NB4 (cell line): ENCODE results near the gene CRADD.

ENCODE experiments used
- DNase-seq: peaks from one replicate; pipeline ENCODE4 v3.0.0; 2010; ENCODE audit warnings: low read depth
- H3K4me3 ChIP-seq: one replicate; pipeline ENCODE4 v1.5.1; 2011; ENCODE audit warnings: mild to moderate bottlenecking, low read depth, low read length, moderate library complexity
- CTCF ChIP-seq: IDR thresholded peaks from one replicate; pipeline ENCODE4 v1.5.1; 2012; ENCODE audit warnings: low read depth, low read length
- MYC ChIP-seq: IDR thresholded peaks from 2 replicates; pipeline ENCODE4 v1.6.1; 2011; ENCODE audit warnings: low read depth, low read length
- POLR2A ChIP-seq: IDR thresholded peaks from 2 replicates; pipeline ENCODE4 v1.6.1; 2011; ENCODE audit warnings: mild to moderate bottlenecking; ENCODE audit not compliant: insufficient read length; ENCODE audit errors: extremely low read depth
- TF ChIP-seq, protein P1 (sequence below): IDR thresholded peaks from 2 replicates; pipeline ENCODE4 v1.6.1; 2011; ENCODE audit warnings: low read depth, low read length

CRADD gene

GRCh38 chr12:93886533-93887511 is 209.6 kb downstream of the CRADD start:
- no peak overlapping the region for H3K4me3 ChIP-seq
- no peak for DNase-seq
- TF ChIP-seq POLR2A = no peak
- TF ChIP-seq, protein P1, sequence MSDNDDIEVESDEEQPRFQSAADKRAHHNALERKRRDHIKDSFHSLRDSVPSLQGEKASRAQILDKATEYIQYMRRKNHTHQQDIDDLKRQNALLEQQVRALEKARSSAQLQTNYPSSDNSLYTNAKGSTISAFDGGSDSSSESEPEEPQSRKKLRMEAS = no peak
- no peak for TF ChIP-seq CTCF
- no peak for TF ChIP-seq MYC

DNA sequence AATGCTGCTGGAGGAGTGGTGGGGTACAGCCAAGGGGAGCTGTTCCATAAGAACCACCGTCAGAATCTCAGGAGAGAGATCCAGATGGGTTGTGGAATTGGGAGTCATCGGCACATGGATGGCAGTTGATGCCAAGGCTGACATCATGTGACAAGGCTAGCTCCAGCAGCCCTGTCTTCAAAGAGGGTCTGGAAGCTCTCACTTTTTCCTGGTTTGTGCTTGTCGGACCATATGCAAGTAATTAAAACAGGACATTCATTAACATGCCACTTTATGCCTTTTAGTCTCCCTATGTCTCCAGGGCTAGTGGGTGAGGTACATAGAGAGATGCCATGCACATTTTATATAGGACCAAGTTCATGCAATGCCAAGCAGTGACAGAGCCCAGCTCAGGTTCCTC is 211.8 kb downstream of the CRADD start:
- no peak overlapping the region for H3K4me3 ChIP-seq
- DNase-seq = no peak
- TF ChIP-seq CTCF (no peak), MYC (no peak), POLR2A (no peak)
- TF ChIP-seq, protein P1 = no peak

GRCh38 chr12:93889516-93890212 is 212.5 kb downstream of the CRADD start:
- H3K4me3 ChIP-seq = no peak overlapping the region
- peak; percentile 42 for DNase-seq
- TF ChIP-seq, protein P1 = no peak
- no peak for TF ChIP-seq POLR2A

GRCh38 chr12:93892423-93893268 is 215.5 kb downstream of the CRADD start:
- no peak for TF ChIP-seq CTCF
- TF ChIP-seq POLR2A = no peak
- TF ChIP-seq, protein P1 = no peak
- no peak for TF ChIP-seq MYC
- no peak overlapping the region for H3K4me3 ChIP-seq
- no peak for DNase-seq

DNA sequence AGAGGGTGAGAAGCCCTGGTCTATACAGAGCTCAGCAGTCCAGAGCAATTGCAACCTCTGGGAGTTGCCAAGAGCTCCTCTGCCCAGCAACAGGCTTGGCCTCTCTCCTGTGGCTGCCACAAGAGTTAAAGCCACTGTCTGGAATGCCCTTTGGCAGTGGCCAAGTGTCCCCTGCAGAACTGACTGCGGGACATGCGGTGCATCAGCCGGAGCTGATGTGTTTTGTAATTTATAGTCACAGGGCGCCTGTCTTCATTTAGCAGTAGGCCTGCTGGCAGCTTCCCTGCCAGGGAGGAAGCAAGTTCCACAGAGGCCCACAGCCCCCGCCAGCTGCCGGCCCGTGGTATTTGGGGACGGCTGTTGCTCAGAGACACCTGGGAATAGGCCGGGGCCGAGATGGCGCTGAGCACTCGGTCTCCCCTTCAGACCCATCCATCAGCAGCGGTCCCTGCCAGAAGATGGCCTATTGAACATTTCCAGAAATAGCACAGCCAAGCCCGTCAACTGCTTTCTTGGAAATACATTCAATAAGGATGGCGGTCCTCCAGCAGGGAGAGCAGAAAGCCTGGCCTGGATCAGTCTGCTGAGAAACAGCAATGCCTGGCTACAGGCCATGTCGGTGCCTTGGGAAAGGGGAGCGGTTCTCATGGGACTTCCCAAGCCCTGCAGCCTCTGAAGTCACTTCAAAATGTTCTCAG is 217.4 kb downstream of the CRADD start:
- H3K4me3 ChIP-seq = no peak overlapping the region
- no peak for DNase-seq
- no peak for TF ChIP-seq POLR2A
- TF ChIP-seq, protein P1 = no peak
- no peak for TF ChIP-seq CTCF
- no peak for TF ChIP-seq MYC
